Neural cell (in vitro differentiated cells): Measurements from ENCODE around the gene INMT. TPM values are rescaled to one million over a fixed set of nuclear protein-coding genes. Genes with fewer than 3 reads are reported as not detected.

ENCODE experiments used
- H2AFZ ChIP-seq: fragments of 200-600, 300-800 bp; sonication (generic), shearing (Covaris generic); 2 replicates; pipeline ENCODE4 v1.6.0; 2014; ENCODE audit warnings: low read depth, mild to moderate bottlenecking, antibody characterized with exemption, low read length, moderate library complexity
- H3F3A ChIP-seq: fragments of 200-600 bp; shearing (Covaris generic); 2 replicates; pipeline ENCODE4 v1.6.1; 2016; ENCODE audit warnings: mild to moderate bottlenecking, moderate library complexity, mixed read lengths, antibody characterized with exemption, low read length; ENCODE audit not compliant: insufficient read depth, poor library complexity, severe bottlenecking
- H3K27ac ChIP-seq: fragments of 200-600, 300-800 bp; sonication (generic), shearing (Covaris generic); 2 replicates; pipeline ENCODE4 v1.5.1; 2014; ENCODE audit warnings: mild to moderate bottlenecking, low read length, moderate library complexity
- H3K27me3 ChIP-seq: fragments of 300-800, 200-600 bp; sonication (generic), shearing (Covaris generic); 2 replicates; pipeline ENCODE4 v1.6.0; 2014; ENCODE audit warnings: mild to moderate bottlenecking, low read depth, low read length, moderate library complexity; ENCODE audit not compliant: insufficient read depth
- H3K36me3 ChIP-seq: fragments of 300-800, 200-600 bp; sonication (generic), shearing (Covaris generic); 2 replicates; pipeline ENCODE4 v1.5.1; 2014; ENCODE audit warnings: mild to moderate bottlenecking, antibody characterized with exemption, low read length, moderate library complexity; ENCODE audit not compliant: insufficient read depth
- H3K4me2 ChIP-seq: fragments of 300-800, 200-600 bp; sonication (generic), shearing (Covaris generic); 2 replicates; pipeline ENCODE4 v1.6.0; 2014; ENCODE audit warnings: mild to moderate bottlenecking, low read length
- H3K4me3 ChIP-seq: fragments of 300-800, 200-600 bp; sonication (generic), shearing (Covaris generic); 2 replicates; pipeline ENCODE4 v1.5.1; 2014; ENCODE audit warnings: mild to moderate bottlenecking, low read length, moderate library complexity
- H3K79me2 ChIP-seq: fragments of 200-600 bp; shearing (Covaris generic); replicated peaks from 2 replicates; pipeline ENCODE4 v1.6.0; 2014; ENCODE audit warnings: mild to moderate bottlenecking, low read length, moderate library complexity; ENCODE audit not compliant: insufficient read depth
- H3K9ac ChIP-seq: fragments of 300-800, 200-600 bp; sonication (generic), shearing (Covaris generic); 2 replicates; pipeline ENCODE4 v1.6.1; 2016; ENCODE audit warnings: mild to moderate bottlenecking, low read length, mixed read lengths
- H3K9me2 ChIP-seq: fragments of 200-600 bp; shearing (Covaris generic); 2 replicates; pipeline ENCODE4 v1.6.1; 2016; ENCODE audit warnings: mild to moderate bottlenecking, low read length, mixed read lengths; ENCODE audit not compliant: insufficient read depth
- H3K9me3 ChIP-seq: fragments of 200-600, 300-800 bp; sonication (generic), shearing (Covaris generic); 2 replicates; pipeline ENCODE4 v1.6.1; 2016; ENCODE audit warnings: mild to moderate bottlenecking, mixed run types, low read length, moderate library complexity, mixed read lengths
- H4K20me1 ChIP-seq: fragments of 200-600 bp; shearing (Covaris generic); 2 replicates; pipeline ENCODE4 v1.6.1; 2016; ENCODE audit warnings: mild to moderate bottlenecking, mixed run types; ENCODE audit not compliant: insufficient read depth
- EP300 ChIP-seq: fragments of 450-650 bp; conservative IDR thresholded peaks from 2 replicates; pipeline ENCODE4 v1.6.1; 2014; ENCODE audit warnings: antibody characterized with exemption, mild to moderate bottlenecking, moderate library complexity; ENCODE audit not compliant: poor library complexity, severe bottlenecking
- EZH2 ChIP-seq: fragments of 200-600, 300-800 bp; shearing (Covaris generic), sonication (generic); IDR thresholded peaks from 2 replicates; pipeline ENCODE4 v1.6.1; 2014; ENCODE audit warnings: antibody characterized with exemption, low read length, borderline replicate concordance, mild to moderate bottlenecking; ENCODE audit not compliant: insufficient read depth, poor library complexity, severe bottlenecking
- MXI1 ChIP-seq: fragments of 450-650 bp; conservative IDR thresholded peaks from 2 replicates; pipeline ENCODE4 v1.6.1; 2014; ENCODE audit warnings: antibody characterized with exemption, mild to moderate bottlenecking; ENCODE audit not compliant: poor library complexity, severe bottlenecking
- POLR2AphosphoS5 ChIP-seq: IDR thresholded peaks from 2 replicates; pipeline ENCODE4 v1.6.1; 2012
- RAD21 ChIP-seq: fragments of 450-650 bp; conservative IDR thresholded peaks from 2 replicates; pipeline ENCODE4 v1.6.1; 2014; ENCODE audit warnings: antibody characterized with exemption, mild to moderate bottlenecking, moderate library complexity
- SMC3 ChIP-seq: fragments of 450-650 bp; conservative IDR thresholded peaks from 2 replicates; pipeline ENCODE4 v1.6.1; 2014; ENCODE audit warnings: antibody characterized with exemption, mild to moderate bottlenecking, moderate library complexity; ENCODE audit not compliant: poor library complexity
- TAF1 ChIP-seq: IDR thresholded peaks from 2 replicates; pipeline ENCODE4 v1.6.1; 2012; ENCODE audit warnings: low read depth
- polyA minus RNA-seq: library from RNA; depleted of rRNA, polyadenylated mRNA; stranded (reverse); fragments of >200 nt; gene quantifications from 2 replicates; pipeline ENCODE4 v1.2.3, GENCODE V29; 2014
- polyA plus RNA-seq: library from polyadenylated mRNA; depleted of rRNA; stranded (reverse); fragments of >200 nt; gene quantifications from 2 replicates; pipeline ENCODE4 v1.2.3, GENCODE V29; 2014
- TF ChIP-seq, protein P1 (sequence below): IDR thresholded peaks from 2 replicates; pipeline ENCODE4 v1.6.1; 2012; ENCODE audit warnings: borderline replicate concordance
- TF ChIP-seq, protein P2 (sequence below): fragments of 450-650 bp; IDR thresholded peaks from 2 replicates; pipeline ENCODE4 v1.5.1; 2014; ENCODE audit warnings: antibody characterized with exemption, mild to moderate bottlenecking, moderate library complexity; ENCODE audit not compliant: poor library complexity, severe bottlenecking

The INMT gene
- polyA plus RNA-seq (0.66 TPM in 1 of 2 replicates, not detected in the other), polyA minus RNA-seq (not detected in 2 replicates)

DNA sequence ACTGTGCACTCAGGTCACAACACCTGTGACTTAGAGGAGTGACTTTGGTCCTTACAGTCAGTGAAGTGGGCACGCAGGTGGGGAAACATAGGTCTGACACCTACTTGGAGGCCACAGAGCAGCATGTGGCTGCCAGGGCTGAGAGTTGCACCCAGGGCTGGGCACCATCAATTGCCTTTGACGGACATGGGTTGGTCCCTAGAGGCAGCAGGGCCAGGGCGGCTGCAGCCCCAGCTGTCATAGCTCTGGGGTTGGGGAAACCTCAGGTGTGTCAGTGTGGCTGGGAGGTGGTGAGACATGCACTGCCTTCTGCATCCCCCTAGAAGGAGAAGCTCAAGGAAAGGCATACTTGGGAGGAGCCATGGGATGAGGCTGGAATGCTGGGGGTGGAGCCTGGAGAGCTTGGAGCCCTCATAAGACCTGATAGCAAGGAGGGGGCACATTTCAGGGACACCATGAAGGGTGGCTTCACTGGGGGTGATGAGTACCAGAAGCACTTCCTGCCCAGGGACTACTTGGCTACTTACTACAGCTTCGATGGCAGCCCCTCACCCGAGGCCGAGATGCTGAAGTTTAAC lies at the start of gene INMT:
INMT (plus strand) TSS at position 440 of the 578 bp plus-strand sequence; CDS start at position 456, 16 bp downstream.
- no peak within 1 kb of the TSS for H3K9ac ChIP-seq
- no peak within 1 kb of the TSS for H3K27ac ChIP-seq

DNA sequence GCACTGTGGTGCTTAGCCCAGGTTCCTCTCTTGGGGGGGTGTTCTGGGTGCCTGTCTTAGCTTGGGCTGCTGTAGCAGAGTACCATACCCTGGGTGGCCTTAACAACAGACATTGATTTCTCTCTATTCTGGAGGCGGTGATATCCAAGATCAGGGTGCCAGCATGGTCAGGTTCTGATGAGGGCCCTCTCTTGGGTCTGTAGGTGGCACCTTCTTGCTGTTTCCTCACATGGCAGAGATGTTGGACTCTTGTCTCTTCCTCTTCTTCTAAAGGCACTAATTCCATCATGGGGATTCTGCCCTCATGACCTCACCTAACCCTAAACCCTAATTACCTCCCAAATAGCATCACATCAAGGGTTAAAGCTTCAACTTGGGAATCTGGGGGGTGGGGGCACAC lies 49.7 kb upstream of the INMT start:
- Histone ChIP-seq H3K79me2 (no peaks in the 10 kb centered on the region), H3K27me3 (no peaks in the 10 kb centered on the region), H3F3A (no peaks in the 10 kb centered on the region), H2AFZ (no peak overlapping the region), H3K4me3 (no peak overlapping the region), H4K20me1 (no peaks in the 10 kb centered on the region), H3K4me2 (no peak overlapping the region), H3K27ac (no peak overlapping the region), H3K9me2 (no peaks in the 10 kb centered on the region), H3K9ac (no peak overlapping the region), H3K36me3 (no peaks in the 10 kb centered on the region), H3K9me3 (no peaks in the 10 kb centered on the region)
- TF ChIP-seq EP300 (no peak), RAD21 (no peak), SMC3 (no peak), EZH2 (no peak), POLR2AphosphoS5 (no peak)
- TF ChIP-seq, protein P1, sequence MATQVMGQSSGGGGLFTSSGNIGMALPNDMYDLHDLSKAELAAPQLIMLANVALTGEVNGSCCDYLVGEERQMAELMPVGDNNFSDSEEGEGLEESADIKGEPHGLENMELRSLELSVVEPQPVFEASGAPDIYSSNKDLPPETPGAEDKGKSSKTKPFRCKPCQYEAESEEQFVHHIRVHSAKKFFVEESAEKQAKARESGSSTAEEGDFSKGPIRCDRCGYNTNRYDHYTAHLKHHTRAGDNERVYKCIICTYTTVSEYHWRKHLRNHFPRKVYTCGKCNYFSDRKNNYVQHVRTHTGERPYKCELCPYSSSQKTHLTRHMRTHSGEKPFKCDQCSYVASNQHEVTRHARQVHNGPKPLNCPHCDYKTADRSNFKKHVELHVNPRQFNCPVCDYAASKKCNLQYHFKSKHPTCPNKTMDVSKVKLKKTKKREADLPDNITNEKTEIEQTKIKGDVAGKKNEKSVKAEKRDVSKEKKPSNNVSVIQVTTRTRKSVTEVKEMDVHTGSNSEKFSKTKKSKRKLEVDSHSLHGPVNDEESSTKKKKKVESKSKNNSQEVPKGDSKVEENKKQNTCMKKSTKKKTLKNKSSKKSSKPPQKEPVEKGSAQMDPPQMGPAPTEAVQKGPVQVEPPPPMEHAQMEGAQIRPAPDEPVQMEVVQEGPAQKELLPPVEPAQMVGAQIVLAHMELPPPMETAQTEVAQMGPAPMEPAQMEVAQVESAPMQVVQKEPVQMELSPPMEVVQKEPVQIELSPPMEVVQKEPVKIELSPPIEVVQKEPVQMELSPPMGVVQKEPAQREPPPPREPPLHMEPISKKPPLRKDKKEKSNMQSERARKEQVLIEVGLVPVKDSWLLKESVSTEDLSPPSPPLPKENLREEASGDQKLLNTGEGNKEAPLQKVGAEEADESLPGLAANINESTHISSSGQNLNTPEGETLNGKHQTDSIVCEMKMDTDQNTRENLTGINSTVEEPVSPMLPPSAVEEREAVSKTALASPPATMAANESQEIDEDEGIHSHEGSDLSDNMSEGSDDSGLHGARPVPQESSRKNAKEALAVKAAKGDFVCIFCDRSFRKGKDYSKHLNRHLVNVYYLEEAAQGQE: no peak

More for the DNA sequence above, at the start of gene INMT:
- Histone ChIP-seq H3K4me3 (no peak within 1 kb of the TSS), H4K20me1 (no peaks in the 10 kb centered on the region), H3K36me3 (no peaks in the 10 kb centered on the region), H3K9me2 (no peaks in the 10 kb centered on the region), H2AFZ (no peak within 1 kb of the TSS), H3K27me3 (no peaks in the 10 kb centered on the region), H3K4me2 (no peak within 1 kb of the TSS), H3K79me2 (no peaks in the 10 kb centered on the region), H3K9me3 (no peaks in the 10 kb centered on the region), H3F3A (no peaks in the 10 kb centered on the region)
- TF ChIP-seq, protein P2, sequence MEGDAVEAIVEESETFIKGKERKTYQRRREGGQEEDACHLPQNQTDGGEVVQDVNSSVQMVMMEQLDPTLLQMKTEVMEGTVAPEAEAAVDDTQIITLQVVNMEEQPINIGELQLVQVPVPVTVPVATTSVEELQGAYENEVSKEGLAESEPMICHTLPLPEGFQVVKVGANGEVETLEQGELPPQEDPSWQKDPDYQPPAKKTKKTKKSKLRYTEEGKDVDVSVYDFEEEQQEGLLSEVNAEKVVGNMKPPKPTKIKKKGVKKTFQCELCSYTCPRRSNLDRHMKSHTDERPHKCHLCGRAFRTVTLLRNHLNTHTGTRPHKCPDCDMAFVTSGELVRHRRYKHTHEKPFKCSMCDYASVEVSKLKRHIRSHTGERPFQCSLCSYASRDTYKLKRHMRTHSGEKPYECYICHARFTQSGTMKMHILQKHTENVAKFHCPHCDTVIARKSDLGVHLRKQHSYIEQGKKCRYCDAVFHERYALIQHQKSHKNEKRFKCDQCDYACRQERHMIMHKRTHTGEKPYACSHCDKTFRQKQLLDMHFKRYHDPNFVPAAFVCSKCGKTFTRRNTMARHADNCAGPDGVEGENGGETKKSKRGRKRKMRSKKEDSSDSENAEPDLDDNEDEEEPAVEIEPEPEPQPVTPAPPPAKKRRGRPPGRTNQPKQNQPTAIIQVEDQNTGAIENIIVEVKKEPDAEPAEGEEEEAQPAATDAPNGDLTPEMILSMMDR: no peak
- TF ChIP-seq EZH2 (no peak), RAD21 (no peak), EP300 (no peak), TAF1 (no peak), SMC3 (no peak), MXI1 (no peak), POLR2AphosphoS5 (no peak)
- TF ChIP-seq, protein P1: no peak
